ENCODE data around the gene MT1G.

The MT1G gene

DNA sequence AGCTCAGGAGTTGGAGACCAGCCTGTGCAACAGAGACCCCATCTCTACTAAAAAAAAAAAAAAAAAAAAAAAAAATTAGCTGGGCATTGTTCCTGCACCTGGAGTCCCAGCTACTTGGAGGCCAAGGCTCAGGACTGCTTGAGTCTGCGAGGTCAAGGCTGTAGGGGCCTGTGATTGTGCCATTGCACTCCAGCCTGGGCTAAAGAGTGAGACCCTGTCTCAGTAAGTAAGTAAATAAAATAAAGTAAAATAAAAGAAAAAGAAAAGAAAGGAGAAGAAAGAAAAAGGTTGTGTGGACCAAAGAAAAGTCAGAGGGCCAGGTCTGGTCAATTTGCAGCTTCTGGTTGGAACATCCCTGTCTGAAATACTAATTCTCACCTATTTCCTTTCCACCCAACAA, 32.8 kb upstream of the MT1G start:
- peaks cover 0 to 7% of the 10 kb centered on the region in 2 experiments for H3K4me1 ChIP-seq (ENCODE audit: control insufficient read depth in 1 of 2, insufficient read depth in 1 of 2, low read depth in 1 of 2, low read length in 1 of 2)

GRCh38 chr16:56700195-56700594, 32.3 kb upstream of the MT1G start:
- no peaks in the 10 kb centered on the region for H3K9me3 ChIP-seq
- no peaks in the 10 kb centered on the region for H3K27me3 ChIP-seq
- H3K27ac ChIP-seq, result no peak overlapping the region
- peaks cover 0 to 7% of the 10 kb centered on the region in 2 experiments for H3K4me1 ChIP-seq (ENCODE audit: control insufficient read depth in 1 of 2, insufficient read depth in 1 of 2, low read depth in 1 of 2, low read length in 1 of 2)
- no peak overlapping the region for H3K4me3 ChIP-seq (ENCODE audit: low read depth in 1 of 2, low read length in 1 of 2)
- no peak for TF ChIP-seq CTCF (IDR thresholded peaks at IDR 0.05)
- no peaks in the 10 kb centered on the region for H3K36me3 ChIP-seq

More for the DNA sequence above, 32.8 kb upstream of the MT1G start:
- H3K4me3 ChIP-seq (ENCODE audit: low read depth in 1 of 2, low read length in 1 of 2), result no peak overlapping the region
- no peaks in the 10 kb centered on the region for H3K36me3 ChIP-seq
- H3K27ac ChIP-seq, result no peak overlapping the region
- TF ChIP-seq CTCF (IDR thresholded peaks at IDR 0.05), result no peak
- no peaks in the 10 kb centered on the region for H3K9me3 ChIP-seq
- no peaks in the 10 kb centered on the region for H3K27me3 ChIP-seq

- Histone ChIP-seq H3K36me3 (no peaks in the 10 kb centered on the region), H3K4me3 (ENCODE audit: low read depth in 1 of 2, low read length in 1 of 2) (no peak overlapping the region), H3K9me3 (no peaks in the 10 kb centered on the region), H3K4me1 (ENCODE audit: control insufficient read depth in 1 of 2, insufficient read depth in 1 of 2, low read depth in 1 of 2, low read length in 1 of 2) (peaks cover 0 to 7% of the 10 kb centered on the region in 2 experiments), H3K27me3 (no peaks in the 10 kb centered on the region), H3K27ac (no peak overlapping the region)
- TF ChIP-seq CTCF (IDR thresholded peaks at IDR 0.05), result no peak
These were observed 29.7 kb upstream of the MT1G start for GRCh38 chr16:56697456-56698155.

DNA sequence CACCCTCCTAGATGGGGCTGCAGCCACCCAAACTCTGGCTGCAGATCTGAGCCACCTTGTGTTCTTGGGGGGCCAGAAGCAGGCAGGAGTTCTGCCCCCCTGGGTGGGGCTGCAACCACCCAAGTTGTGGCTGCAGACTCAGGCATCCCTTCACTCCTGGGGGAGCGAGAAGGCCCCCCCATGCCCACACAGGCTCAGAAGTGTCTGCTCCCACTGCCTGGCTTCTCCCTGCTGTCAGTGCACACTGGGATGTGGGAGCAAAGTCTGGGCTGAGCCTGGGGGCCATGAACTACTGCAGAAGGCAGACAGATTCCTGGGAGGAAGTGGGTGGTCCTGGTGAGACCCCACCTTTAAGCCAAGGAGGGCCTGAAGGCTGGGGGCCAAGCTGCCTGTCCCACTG, 27.4 kb upstream of the MT1G start:
- no peak overlapping the region for H3K4me3 ChIP-seq (ENCODE audit: low read depth in 1 of 2, low read length in 1 of 2)
- no peaks in the 10 kb centered on the region for H3K4me1 ChIP-seq (ENCODE audit: control insufficient read depth in 1 of 2, insufficient read depth in 1 of 2, low read depth in 1 of 2, low read length in 1 of 2)
- H3K27me3 ChIP-seq, result no peaks in the 10 kb centered on the region
- H3K27ac ChIP-seq, result no peak overlapping the region
- TF ChIP-seq CTCF (IDR thresholded peaks at IDR 0.05), result no peak
- H3K36me3 ChIP-seq, result no peaks in the 10 kb centered on the region
- H3K9me3 ChIP-seq, result no peaks in the 10 kb centered on the region

GRCh38 chr16:56691885-56692284, 24.0 kb upstream of the MT1G start:
- TF ChIP-seq CTCF (IDR thresholded peaks at IDR 0.05), result no peak
- Histone ChIP-seq H3K36me3 (no peaks in the 10 kb centered on the region), H3K4me3 (ENCODE audit: low read depth in 1 of 2, low read length in 1 of 2) (no peak overlapping the region), H3K27me3 (no peaks in the 10 kb centered on the region), H3K9me3 (no peaks in the 10 kb centered on the region), H3K4me1 (ENCODE audit: control insufficient read depth in 1 of 2, insufficient read depth in 1 of 2, low read depth in 1 of 2, low read length in 1 of 2) (no peaks in the 10 kb centered on the region), H3K27ac (no peak overlapping the region)

All from neutrophil (primary cell).